Suprapubic skin (tissue), 4 donors: ENCODE data around the gene TIGD7. TPM values are rescaled to one million over a fixed set of nuclear protein-coding genes. Genes with fewer than 3 reads are reported as not detected.

Experiments
- DNase-seq, 2 donors: peaks; one replicate each; pipeline ENCODE4 v3.0.0-alpha.2; 2019; ENCODE audit warnings: low spot score in 2 of 2
- H3K27ac ChIP-seq: fragments of 200-600 bp; sonication (generic); one replicate; pipeline ENCODE4 v1.5.1; 2019
- H3K27me3 ChIP-seq: fragments of 200-600 bp; sonication (generic); one replicate; pipeline ENCODE4 v1.5.1; 2019
- H3K36me3 ChIP-seq: fragments of 200-600 bp; sonication (generic); one replicate; pipeline ENCODE4 v1.5.1; 2019
- H3K4me1 ChIP-seq: fragments of 200-600 bp; sonication (generic); one replicate; pipeline ENCODE4 v1.5.1; 2019
- H3K4me3 ChIP-seq: fragments of 200-600 bp; sonication (generic); one replicate; pipeline ENCODE4 v1.5.1; 2019; ENCODE audit warnings: mild to moderate bottlenecking
- H3K9me3 ChIP-seq: fragments of 200-600 bp; sonication (generic); one replicate; pipeline ENCODE4 v1.5.1; 2019
- CTCF ChIP-seq, 2 donors: fragments of 200-600 bp in 1 of 2; fragments of 450-650 bp in 1 of 2; sonication (generic) in 1 of 2; IDR thresholded peaks; one replicate each; pipeline ENCODE4 v1.5.1; 2016 to 2019; ENCODE audit warnings: antibody characterized with exemption in 2 of 2, mild to moderate bottlenecking in 1 of 2, moderate library complexity in 1 of 2
- EP300 ChIP-seq: sonication (generic); formaldehyde crosslinking; IDR thresholded peaks from one replicate; pipeline ENCODE4 v1.6.1; 2017; ENCODE audit warnings: antibody characterized with exemption
- POLR2A ChIP-seq, 2 donors: fragments of 450-650 bp; IDR thresholded peaks; one replicate each; pipeline ENCODE4 v1.6.1; 2017; ENCODE audit warnings: antibody characterized with exemption in 2 of 2, mild to moderate bottlenecking in 2 of 2, moderate library complexity in 2 of 2
- POLR2AphosphoS5 ChIP-seq, 3 donors: sonication (generic); formaldehyde crosslinking; IDR thresholded peaks; one replicate each; pipeline ENCODE4 v1.6.1; 2017; ENCODE audit warnings: antibody characterized with exemption in 3 of 3
- WGBS: methylation state at CpG from one replicate; pipeline ENCODE4 v1.1.5; 2018; 5-methylcytosine and 5-hydroxymethylcytosine counted together
- total RNA-seq, 4 donors: library from RNA; depleted of rRNA; stranded (reverse); fragments of >200 nt; gene quantifications; one replicate each; pipeline ENCODE4 v1.1.0, GENCODE V29; 2016

TIGD7 gene
- total RNA-seq, 4 donors from 2014 or later: 1.9 to 4.3 (median 2.1) TPM

GRCh38 chr16:3282730-3283542 is 22.3 kb downstream of the TIGD7 start, which contains the start of gene ZNF263:
TSS of gene ZNF263 (plus strand) at chr16:3283491. CDS start at chr16:3283819, 328 bp downstream.
- H3K36me3 ChIP-seq: peaks cover 27% of the 10 kb centered on the region
- peak; percentile 98 for DNase-seq
- no peaks in the 10 kb centered on the region for H3K27me3 ChIP-seq
- WGBS: 0% methylated on average over 37 of the region's 72 CpGs
- peaks cover 23% of the 10 kb centered on the region for H3K4me1 ChIP-seq
- no peak for TF ChIP-seq EP300
- TF ChIP-seq POLR2AphosphoS5 (IDR thresholded peaks at IDR 0.05): peak in 2 of 3 donors; percentile 88 to 94
- TF ChIP-seq POLR2A (IDR thresholded peaks at IDR 0.05): peak; percentile 12 to 40
- peaks cover 11% of the 10 kb centered on the region for H3K9me3 ChIP-seq
- H3K27ac ChIP-seq: peak within 1 kb of the TSS; percentile 99
- H3K4me3 ChIP-seq: peak within 1 kb of the TSS; percentile 79

GRCh38 chr16:3282103-3282729 is 23.0 kb downstream of the TIGD7 start:
- DNase-seq: no peak

GRCh38 chr16:3281222-3281820 is 23.9 kb downstream of the TIGD7 start:
- no peak overlapping the region for H3K4me3 ChIP-seq
- no peak for DNase-seq
- TF ChIP-seq POLR2AphosphoS5 (IDR thresholded peaks at IDR 0.05) (no peak), EP300 (no peak), CTCF (IDR thresholded peaks at IDR 0.05) (no peak), POLR2A (IDR thresholded peaks at IDR 0.05) (no peak)
- H3K4me1 ChIP-seq: peaks cover 23% of the 10 kb centered on the region
- 95% methylated on average over 6 of the region's 6 CpGs for WGBS
- H3K9me3 ChIP-seq: peaks cover 5% of the 10 kb centered on the region
- H3K27ac ChIP-seq: no peak overlapping the region
- no peaks in the 10 kb centered on the region for H3K27me3 ChIP-seq
- H3K36me3 ChIP-seq: peaks cover 11% of the 10 kb centered on the region

More at GRCh38 chr16:3282103-3282729, 23.0 kb downstream of the TIGD7 start:
- no peak for TF ChIP-seq POLR2A (IDR thresholded peaks at IDR 0.05)
- TF ChIP-seq POLR2AphosphoS5 (IDR thresholded peaks at IDR 0.05): no peak
- no peak for TF ChIP-seq EP300
- no peak for TF ChIP-seq CTCF (IDR thresholded peaks at IDR 0.05)
- no peaks in the 10 kb centered on the region for H3K27me3 ChIP-seq
- peaks cover 20% of the 10 kb centered on the region for H3K36me3 ChIP-seq
- H3K4me1 ChIP-seq: peaks cover 23% of the 10 kb centered on the region
- peaks cover 11% of the 10 kb centered on the region for H3K9me3 ChIP-seq
- 15% methylated on average over 28 of the region's 29 CpGs for WGBS
- H3K4me3 ChIP-seq: peak overlapping the region; percentile 79
- H3K27ac ChIP-seq: peak overlapping the region; percentile 99

- H3K4me1 ChIP-seq: peaks cover under 1% of the 10 kb centered on the region
- no peaks in the 10 kb centered on the region for H3K27me3 ChIP-seq
- no peaks in the 10 kb centered on the region for H3K36me3 ChIP-seq
- H3K27ac ChIP-seq: no peak overlapping the region
- TF ChIP-seq POLR2AphosphoS5 (IDR thresholded peaks at IDR 0.05) (no peak), POLR2A (IDR thresholded peaks at IDR 0.05) (no peak)
- no peak overlapping the region for H3K4me3 ChIP-seq
- no peaks in the 10 kb centered on the region for H3K9me3 ChIP-seq
- DNase-seq: no peak
- 86% methylated on average over 5 of the region's 5 CpGs for WGBS
Measured at GRCh38 chr16:3276679-3277078, 28.6 kb downstream of the TIGD7 start.

- no peak for DNase-seq
- no peak overlapping the region for H3K4me3 ChIP-seq
Measured at GRCh38 chr16:3274947-3275346, 30.3 kb downstream of the TIGD7 start.

More at GRCh38 chr16:3274947-3275346, 30.3 kb downstream of the TIGD7 start:
- Histone ChIP-seq H3K4me1 (no peaks in the 10 kb centered on the region), H3K36me3 (no peaks in the 10 kb centered on the region), H3K27ac (no peak overlapping the region), H3K9me3 (no peaks in the 10 kb centered on the region), H3K27me3 (no peaks in the 10 kb centered on the region)
- TF ChIP-seq POLR2A (IDR thresholded peaks at IDR 0.05) (no peak), CTCF (IDR thresholded peaks at IDR 0.05) (no peak), POLR2AphosphoS5 (IDR thresholded peaks at IDR 0.05) (no peak), EP300 (no peak)
